ENCODE data around the gene TRAPPC12. TPM values are rescaled to one million over a fixed set of nuclear protein-coding genes. Genes with fewer than 3 reads are reported as not detected.

TRAPPC12 gene
- total and polyA plus RNA-seq, 8 donors = 35.2 to 97.5 (median 40.9) TPM

DNA sequence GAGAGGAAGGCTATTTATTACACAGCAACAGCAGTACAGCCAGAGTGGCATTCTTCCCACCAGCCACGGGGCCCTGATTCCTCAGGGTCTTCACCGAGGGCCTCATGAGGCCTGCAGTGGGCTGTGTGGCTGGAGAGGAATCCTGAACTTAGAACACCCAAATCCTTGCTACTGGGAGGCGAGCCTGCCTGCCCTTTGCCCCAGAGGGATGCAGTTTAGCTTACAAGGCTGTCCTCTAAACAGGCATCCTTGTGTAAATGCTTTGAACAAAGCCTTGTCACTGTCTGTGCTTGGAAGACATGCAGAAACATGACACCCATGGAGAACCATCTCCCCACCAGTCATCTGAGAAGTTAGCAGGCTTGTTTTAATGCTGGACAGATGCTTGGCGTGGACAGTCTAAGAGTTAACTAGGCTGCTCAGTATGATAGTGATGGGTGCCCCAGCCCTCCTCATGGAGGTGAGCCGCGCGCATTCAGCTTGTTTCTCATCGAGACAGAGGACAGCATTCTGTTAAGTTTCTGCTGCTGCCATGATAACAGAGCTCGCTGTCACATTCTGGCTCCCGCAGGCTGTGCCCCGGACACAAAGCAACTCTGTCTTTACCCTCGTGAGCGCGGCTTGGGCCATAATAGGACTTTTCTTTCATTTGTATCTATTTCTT lies 97.0 kb downstream of the TRAPPC12 start:
- ATAC-seq = no peak
- DNase-seq = no peak
- no peak for FAIRE-seq
- peaks cover 0 to 41% (median 0%) of the 10 kb centered on the region in 3 donors for H3K36me3 ChIP-seq
- intact Hi-C loops (cut with DNase I) = no loop called here
- H3K4me3 ChIP-seq = no peak overlapping the region
- no peaks in the 10 kb centered on the region for H3K27me3 ChIP-seq
- no peak overlapping the region for H3K27ac ChIP-seq
- WGBS, 2 donors = 88% methylated on average over 14 of the region's 14 CpGs
- TF ChIP-seq, protein P1, sequence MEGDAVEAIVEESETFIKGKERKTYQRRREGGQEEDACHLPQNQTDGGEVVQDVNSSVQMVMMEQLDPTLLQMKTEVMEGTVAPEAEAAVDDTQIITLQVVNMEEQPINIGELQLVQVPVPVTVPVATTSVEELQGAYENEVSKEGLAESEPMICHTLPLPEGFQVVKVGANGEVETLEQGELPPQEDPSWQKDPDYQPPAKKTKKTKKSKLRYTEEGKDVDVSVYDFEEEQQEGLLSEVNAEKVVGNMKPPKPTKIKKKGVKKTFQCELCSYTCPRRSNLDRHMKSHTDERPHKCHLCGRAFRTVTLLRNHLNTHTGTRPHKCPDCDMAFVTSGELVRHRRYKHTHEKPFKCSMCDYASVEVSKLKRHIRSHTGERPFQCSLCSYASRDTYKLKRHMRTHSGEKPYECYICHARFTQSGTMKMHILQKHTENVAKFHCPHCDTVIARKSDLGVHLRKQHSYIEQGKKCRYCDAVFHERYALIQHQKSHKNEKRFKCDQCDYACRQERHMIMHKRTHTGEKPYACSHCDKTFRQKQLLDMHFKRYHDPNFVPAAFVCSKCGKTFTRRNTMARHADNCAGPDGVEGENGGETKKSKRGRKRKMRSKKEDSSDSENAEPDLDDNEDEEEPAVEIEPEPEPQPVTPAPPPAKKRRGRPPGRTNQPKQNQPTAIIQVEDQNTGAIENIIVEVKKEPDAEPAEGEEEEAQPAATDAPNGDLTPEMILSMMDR (IDR thresholded peaks at IDR 0.05) = no peak
- H3K9me3 ChIP-seq = no peaks in the 10 kb centered on the region
- peaks cover 0 to 8% (median 0%) of the 10 kb centered on the region in 3 donors for H3K4me1 ChIP-seq

DNA sequence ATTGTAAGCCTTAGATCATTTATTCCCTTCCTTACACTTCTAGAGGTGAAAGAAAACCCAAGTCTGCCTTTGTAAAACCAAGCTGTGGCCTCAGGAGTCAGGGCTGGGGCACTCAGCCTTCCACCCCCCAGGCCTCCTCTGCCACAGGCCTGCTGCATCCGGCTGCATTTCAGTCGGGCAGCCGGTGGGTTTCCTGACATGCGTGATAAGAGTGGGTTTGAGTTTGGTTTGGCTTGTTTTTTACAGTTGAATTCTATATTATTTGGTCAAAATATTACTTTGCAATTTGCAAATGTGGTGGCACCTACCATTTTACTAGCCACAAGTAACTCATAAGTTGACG lies 97.5 kb downstream of the TRAPPC12 start:
- Histone ChIP-seq H3K27me3 (no peaks in the 10 kb centered on the region), H3K9me3 (no peaks in the 10 kb centered on the region), H3K36me3 (peaks cover 0 to 40% (median 0%) of the 10 kb centered on the region in 3 donors), H3K4me1 (peaks cover 0 to 8% (median 0%) of the 10 kb centered on the region in 3 donors), H3K4me3 (no peak overlapping the region), H3K27ac (no peak overlapping the region)
- 78 to 84% methylated on average over 5 of the region's 5 CpGs for WGBS, 2 donors
- FAIRE-seq (no peak), ATAC-seq (no peak), DNase-seq (no peak)
- TF ChIP-seq, protein P1 (IDR thresholded peaks at IDR 0.05) = no peak
- intact Hi-C loops (cut with DNase I) = no loop called here

DNA sequence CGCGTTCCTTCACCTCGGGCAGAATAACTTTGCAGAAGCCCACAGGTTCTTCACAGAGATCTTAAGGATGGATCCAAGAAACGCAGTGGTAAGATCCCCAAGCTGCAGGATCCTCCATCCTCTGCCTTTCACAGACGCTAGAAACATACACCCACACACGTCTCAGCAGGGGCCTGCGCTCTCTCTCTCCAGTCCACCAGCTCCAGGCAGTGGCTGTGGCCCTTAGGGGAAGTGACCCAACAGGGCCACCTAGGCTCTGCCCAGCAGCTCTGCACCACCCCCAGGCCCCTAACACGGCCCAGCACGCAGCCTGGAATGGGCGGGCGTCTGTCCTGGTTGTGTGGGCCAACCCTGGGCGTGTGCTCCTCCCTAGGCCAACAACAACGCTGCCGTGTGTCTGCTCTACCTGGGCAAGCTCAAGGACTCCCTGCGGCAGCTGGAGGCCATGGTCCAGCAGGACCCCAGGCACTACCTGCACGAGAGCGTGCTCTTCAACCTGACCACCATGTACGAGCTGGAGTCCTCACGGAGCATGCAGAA lies 99.4 kb downstream of the TRAPPC12 start:
- Histone ChIP-seq H3K27me3 (no peaks in the 10 kb centered on the region), H3K4me3 (no peak overlapping the region), H3K4me1 (peaks cover 0 to 8% (median 0%) of the 10 kb centered on the region in 3 donors), H3K27ac (no peak overlapping the region), H3K9me3 (no peaks in the 10 kb centered on the region), H3K36me3 (peaks cover 0 to 30% (median 0%) of the 10 kb centered on the region in 3 donors)
- DNase-seq (peak in 1 of 6 donors; percentile 37), ATAC-seq (no peak), FAIRE-seq (no peak)
- TF ChIP-seq, protein P1 (IDR thresholded peaks at IDR 0.05) = no peak
- WGBS, 2 donors = 93% methylated on average over 19 of the region's 19 CpGs
- intact Hi-C loops (cut with DNase I) = no loop called here

DNA sequence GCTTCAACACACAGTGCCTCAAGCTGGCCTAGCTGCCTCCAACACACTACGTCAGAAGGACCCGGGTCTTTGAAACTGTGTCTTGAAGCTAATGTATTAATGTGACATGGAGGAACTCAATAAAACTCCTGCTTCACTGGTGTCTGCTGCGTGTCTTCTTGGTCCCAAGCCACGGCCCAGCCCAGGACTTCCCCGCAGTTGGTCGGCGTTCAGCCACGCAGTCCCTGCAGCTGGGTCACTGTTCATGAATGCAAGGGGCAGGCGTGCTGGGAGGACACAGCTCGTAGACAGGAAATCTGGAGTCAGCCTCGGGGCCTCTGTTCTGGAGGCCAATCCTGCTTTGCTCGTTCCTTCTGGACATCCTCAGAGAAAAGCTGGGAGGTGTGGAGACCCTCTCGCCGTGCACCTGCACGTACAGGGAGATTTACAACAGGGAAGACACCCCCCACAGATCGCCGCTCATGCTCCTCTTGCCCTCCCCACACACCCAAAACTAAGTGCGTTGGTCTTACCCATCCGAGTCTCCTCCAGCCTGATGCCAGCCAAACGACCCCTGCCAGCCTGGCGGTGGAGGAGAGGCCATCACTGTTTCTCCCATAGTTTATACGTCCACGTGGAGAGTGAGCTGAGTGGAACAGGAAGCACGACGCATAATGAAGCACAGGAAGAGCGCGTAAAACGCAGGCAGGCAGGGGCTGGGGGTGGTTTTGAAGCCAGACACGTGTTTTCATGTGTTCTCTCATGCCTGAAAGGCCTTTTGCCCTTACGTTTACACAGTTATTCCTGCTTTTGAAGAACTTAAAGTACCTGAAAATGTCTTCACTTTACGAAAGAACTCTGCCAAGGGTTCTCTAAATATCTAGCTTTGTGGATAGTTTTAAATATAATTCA lies 100.2 kb downstream of the TRAPPC12 start:
- H3K9me3 ChIP-seq = no peaks in the 10 kb centered on the region
- H3K36me3 ChIP-seq = peaks cover 0 to 30% (median 0%) of the 10 kb centered on the region in 3 donors
- H3K27me3 ChIP-seq = no peaks in the 10 kb centered on the region
- WGBS, 2 donors = 90% methylated on average over 31 of the region's 31 CpGs
- intact Hi-C loops (cut with DNase I) = no loop called here
- H3K4me3 ChIP-seq = no peak overlapping the region
- ATAC-seq (no peak), DNase-seq (no peak), FAIRE-seq (no peak)
- peaks cover 0 to 8% (median 0%) of the 10 kb centered on the region in 3 donors for H3K4me1 ChIP-seq
- TF ChIP-seq, protein P1 (IDR thresholded peaks at IDR 0.05) = no peak
- no peak overlapping the region for H3K27ac ChIP-seq
